GM18868 (cell line): ENCODE measurements around the gene CEP43.

Source experiments
- ATAC-seq: cut with Tn5 transposase; IDR thresholded peaks from one replicate; pipeline ENCODE4 v1.9.1; 2021; ENCODE audit warnings: mild to moderate bottlenecking, moderate library complexity; ENCODE audit not compliant: unreplicated experiment

CEP43 gene

GRCh38 chr6:166999145-166999883 lies at the start of gene CEP43:
CEP43 (plus strand) TSS chr6:166999397; CDS start chr6:166999413, 16 bp downstream.
- peak; percentile 92 for ATAC-seq

- ATAC-seq: peak; percentile 2
Measured at GRCh38 chr6:166949528-166950442, 49.4 kb upstream of the CEP43 start.

GRCh38 chr6:166950443-166950821 lies 48.8 kb upstream of the CEP43 start:
- peak; percentile 42 for ATAC-seq

- peak; percentile 89 for ATAC-seq
Measured at GRCh38 chr6:166950892-166951669, 48.1 kb upstream of the CEP43 start.

- ATAC-seq: no peak
Measured at GRCh38 chr6:166951670-166952060, 47.5 kb upstream of the CEP43 start.

GRCh38 chr6:166952121-166952520 lies 47.1 kb upstream of the CEP43 start:
- ATAC-seq: no peak

GRCh38 chr6:166952567-166953486 lies 46.4 kb upstream of the CEP43 start:
- ATAC-seq: no peak

GRCh38 chr6:166954118-166954713 lies 45.0 kb upstream of the CEP43 start:
- no peak for ATAC-seq

- ATAC-seq: no peak
Measured at GRCh38 chr6:166955121-166955864, 43.9 kb upstream of the CEP43 start.

- peak; percentile 0 for ATAC-seq
Measured at GRCh38 chr6:166955865-166956443, 43.2 kb upstream of the CEP43 start.

- ATAC-seq: peak; percentile 69
Measured at GRCh38 chr6:166956444-166957086, 42.6 kb upstream of the CEP43 start, which contains the start of gene RNASET2. RNASET2 (minus strand) TSS chr6:166956550; CDS start chr6:166956182, 368 bp downstream.

- ATAC-seq: peak; percentile 35
Measured at GRCh38 chr6:166957087-166957804, 42.0 kb upstream of the CEP43 start.

GRCh38 chr6:166957805-166958076 lies 41.5 kb upstream of the CEP43 start:
- ATAC-seq: no peak

- peak; percentile 26 for ATAC-seq
Measured at GRCh38 chr6:166958926-166959861, 40.0 kb upstream of the CEP43 start.

- no peak for ATAC-seq
Measured at GRCh38 chr6:166959911-166960608, 39.1 kb upstream of the CEP43 start.

- no peak for ATAC-seq
Measured at GRCh38 chr6:166960609-166960978, 38.6 kb upstream of the CEP43 start.
